ENCODE data around the gene CALB2. TPM values are rescaled to one million over a fixed set of nuclear protein-coding genes. Genes with fewer than 3 reads are reported as not detected.

The CALB2 gene
- polyA plus RNA-seq, 1 experiment = 0.16 TPM

GRCh38 chr16:71376465-71377157 is 18.1 kb downstream of the CALB2 start:
- Histone ChIP-seq H3K4me3 (ENCODE audit: low read depth, low read length) (no peak overlapping the region), H3K27me3 (ENCODE audit: control insufficient read depth, insufficient read depth, low read length) (peaks cover 1% of the 10 kb centered on the region; the same call in 1 of the 2 replicates), H3K36me3 (ENCODE audit: control insufficient read depth, insufficient read depth, low read length) (no peaks in the 10 kb centered on the region)
- POLR2A ChIA-PET = no interaction called here
- CTCF ChIA-PET = no interaction called here
- DNase-seq (ENCODE audit: low read depth) = no peak
- TF ChIP-seq CTCF (IDR thresholded peaks at IDR 0.05; ENCODE audit: insufficient read depth, low read depth, low read length) = no peak

GRCh38 chr16:71379711-71380110 is 21.2 kb downstream of the CALB2 start:
- no peaks in the 10 kb centered on the region for H3K27me3 ChIP-seq (ENCODE audit: control insufficient read depth, insufficient read depth, low read length)
- DNase-seq (ENCODE audit: low read depth) = no peak
- ChIA-PET CTCF (no interaction called here), POLR2A (no interaction called here)
- no peaks in the 10 kb centered on the region for H3K36me3 ChIP-seq (ENCODE audit: control insufficient read depth, insufficient read depth, low read length)
- H3K4me3 ChIP-seq (ENCODE audit: low read depth, low read length) = no peak overlapping the region
- TF ChIP-seq CTCF (IDR thresholded peaks at IDR 0.05; ENCODE audit: insufficient read depth, low read depth, low read length) = no peak

GRCh38 chr16:71380831-71381230 is 22.3 kb downstream of the CALB2 start:
- H3K27me3 ChIP-seq (ENCODE audit: control insufficient read depth, insufficient read depth, low read length) = no peaks in the 10 kb centered on the region
- POLR2A ChIA-PET = no interaction called here
- no peak for TF ChIP-seq CTCF (IDR thresholded peaks at IDR 0.05; ENCODE audit: insufficient read depth, low read depth, low read length)
- no peak for DNase-seq (ENCODE audit: low read depth)
- CTCF ChIA-PET = no interaction called here
- no peaks in the 10 kb centered on the region for H3K36me3 ChIP-seq (ENCODE audit: control insufficient read depth, insufficient read depth, low read length)
- no peak overlapping the region for H3K4me3 ChIP-seq (ENCODE audit: low read depth, low read length)

- POLR2A ChIA-PET = no interaction called here
- Histone ChIP-seq H3K36me3 (ENCODE audit: control insufficient read depth, insufficient read depth, low read length) (no peaks in the 10 kb centered on the region), H3K4me3 (ENCODE audit: low read depth, low read length) (no peak overlapping the region), H3K27me3 (ENCODE audit: control insufficient read depth, insufficient read depth, low read length) (no peaks in the 10 kb centered on the region; the same call in 1 of the 2 replicates)
- CTCF ChIA-PET = interaction anchor here (0.5 to 1.4 kb wide), 4 partner anchors 9 to 111 kb away, joined by 3 read pairs; no protein-coding TSS in a partner anchor
- DNase-seq (ENCODE audit: low read depth) = no peak
- no peak for TF ChIP-seq CTCF (IDR thresholded peaks at IDR 0.05; ENCODE audit: insufficient read depth, low read depth, low read length)
Observed at GRCh38 chr16:71383054-71383773, 24.7 kb downstream of the CALB2 start.

- no peak for TF ChIP-seq CTCF (IDR thresholded peaks at IDR 0.05; ENCODE audit: insufficient read depth, low read depth, low read length)
Observed at GRCh38 chr16:71384073-71384724, 25.7 kb downstream of the CALB2 start.

More at GRCh38 chr16:71384073-71384724, 25.7 kb downstream of the CALB2 start:
- H3K36me3 ChIP-seq (ENCODE audit: control insufficient read depth, insufficient read depth, low read length) = no peaks in the 10 kb centered on the region
- ChIA-PET CTCF (interaction anchor here (0.5 to 1.4 kb wide), 4 partner anchors 10 to 110 kb away, joined by 3 read pairs; no protein-coding TSS in a partner anchor), POLR2A (no interaction called here)
- no peaks in the 10 kb centered on the region; the same call in 1 of the 2 replicates for H3K27me3 ChIP-seq (ENCODE audit: control insufficient read depth, insufficient read depth, low read length)
- no peak overlapping the region for H3K4me3 ChIP-seq (ENCODE audit: low read depth, low read length)
- DNase-seq (ENCODE audit: low read depth) = no peak

Data from BJ (cell line).